ENCODE results near the gene HOXB4. TPM values are rescaled to one million over a fixed set of nuclear protein-coding genes. Genes with fewer than 3 reads are reported as not detected.

Gene HOXB4
- polyA plus RNA-seq, 1 experiment, result 5.8 TPM

DNA sequence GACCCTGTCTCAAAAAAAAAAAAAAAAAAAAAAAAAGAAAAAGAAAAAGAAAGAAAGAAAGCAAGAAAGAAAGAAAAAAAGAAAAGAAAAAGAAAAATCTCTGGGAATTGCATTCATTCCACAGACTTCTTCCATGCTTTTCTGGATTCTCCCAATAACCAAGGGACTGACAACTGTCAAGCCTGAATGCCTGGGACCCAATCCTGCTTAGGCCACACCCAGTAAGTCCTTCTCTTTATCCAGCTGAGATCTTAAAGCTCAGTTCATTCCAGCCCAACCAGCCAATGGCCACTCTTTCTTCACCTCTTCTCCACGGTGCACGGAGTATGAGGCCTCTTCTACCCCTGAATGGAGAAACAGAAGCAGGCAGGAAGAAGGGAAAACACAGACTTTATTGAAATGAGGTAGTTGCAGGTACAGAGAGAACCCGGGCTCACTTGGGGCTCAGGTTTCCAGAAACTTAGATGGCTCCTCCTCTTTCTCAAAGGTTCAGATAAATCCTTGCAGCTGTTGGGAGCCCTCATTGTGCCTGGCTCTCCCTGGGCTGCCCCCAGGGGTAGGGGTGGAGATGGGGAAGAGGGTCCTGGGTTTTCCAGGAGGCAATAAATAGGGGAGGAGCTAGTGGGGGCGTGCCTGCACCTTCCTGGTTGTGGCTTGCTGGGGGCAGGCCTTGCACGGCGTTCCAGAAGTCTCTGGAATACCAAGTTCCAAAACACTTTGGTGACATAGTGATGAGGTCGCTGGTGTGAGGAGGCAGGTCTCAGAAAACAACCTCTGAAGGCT is 49.8 kb downstream of the HOXB4 start:
- DNase-seq (ENCODE audit: low read depth, low spot score), result no peak
- H3K9me3 ChIP-seq (ENCODE audit: control insufficient read depth, insufficient read depth, low read length), result peaks cover 4% of the 10 kb centered on the region; the same call in 1 of the 2 replicates
- H3K4me3 ChIP-seq (ENCODE audit: low read depth, low read length), result no peak overlapping the region
- no peak for TF ChIP-seq CTCF (IDR thresholded peaks at IDR 0.05; ENCODE audit: low read depth, low read length)
- no peak overlapping the region for H3K27ac ChIP-seq (ENCODE audit: low read depth, low read length)
- H3K27me3 ChIP-seq (ENCODE audit: control insufficient read depth, insufficient read depth, low read length), result no peaks in the 10 kb centered on the region
- CTCF ChIA-PET, result no interaction called here
- POLR2A ChIA-PET, result no interaction called here

GRCh38 chr17:48527547-48527932 is 50.6 kb downstream of the HOXB4 start:
- DNase-seq (ENCODE audit: low read depth, low spot score), result no peak
- TF ChIP-seq CTCF (IDR thresholded peaks at IDR 0.05; ENCODE audit: low read depth, low read length), result no peak
- H3K9me3 ChIP-seq (ENCODE audit: control insufficient read depth, insufficient read depth, low read length), result peaks cover 4% of the 10 kb centered on the region; the same call in 1 of the 2 replicates
- no peak overlapping the region for H3K27ac ChIP-seq (ENCODE audit: low read depth, low read length)
- H3K27me3 ChIP-seq (ENCODE audit: control insufficient read depth, insufficient read depth, low read length), result no peaks in the 10 kb centered on the region
- ChIA-PET CTCF (no interaction called here), POLR2A (no interaction called here)
- no peak overlapping the region for H3K4me3 ChIP-seq (ENCODE audit: low read depth, low read length)

GRCh38 chr17:48526608-48527546 is 51.3 kb downstream of the HOXB4 start:
- no peak for DNase-seq (ENCODE audit: low read depth, low spot score)
- peaks cover 4% of the 10 kb centered on the region; the same call in 1 of the 2 replicates for H3K9me3 ChIP-seq (ENCODE audit: control insufficient read depth, insufficient read depth, low read length)
- no peak for TF ChIP-seq CTCF (IDR thresholded peaks at IDR 0.05; ENCODE audit: low read depth, low read length)
- POLR2A ChIA-PET, result no interaction called here
- H3K4me3 ChIP-seq (ENCODE audit: low read depth, low read length), result no peak overlapping the region
- H3K27ac ChIP-seq (ENCODE audit: low read depth, low read length), result no peak overlapping the region
- CTCF ChIA-PET, result no interaction called here
- H3K27me3 ChIP-seq (ENCODE audit: control insufficient read depth, insufficient read depth, low read length), result no peaks in the 10 kb centered on the region

Other genes starting within 250 kb of the HOXB4 start
- gene SKAP1, start 148.1 kb downstream of the HOXB4 start, polyA plus RNA-seq (2011; rRNA removed), result not detected in 2 replicates
- not detected in 2 replicates for gene HOXB1, start 47.3 kb downstream of the HOXB4 start, polyA plus RNA-seq (2011; rRNA removed)
- 16.3 and 17.9 TPM in 2 replicates for gene HOXB2, start 33.2 kb downstream of the HOXB4 start, polyA plus RNA-seq (2011; rRNA removed)
- gene HOXB3, start 11.9 kb upstream of the HOXB4 start, polyA plus RNA-seq (2011; rRNA removed), result 28.3 and 33.0 TPM in 2 replicates
- gene HOXB5, start 15.4 kb upstream of the HOXB4 start, polyA plus RNA-seq (2011; rRNA removed), result 9.4 and 9.8 TPM in 2 replicates
- gene HOXB6, start 26.6 kb upstream of the HOXB4 start, polyA plus RNA-seq (2011; rRNA removed), result 15.4 and 20.4 TPM in 2 replicates
- 10.1 and 11.3 TPM in 2 replicates for gene HOXB7, start 32.7 kb upstream of the HOXB4 start, polyA plus RNA-seq (2011; rRNA removed)
- gene HOXB8, start 36.9 kb upstream of the HOXB4 start, polyA plus RNA-seq (2011; rRNA removed), result 0.87 and 0.97 TPM in 2 replicates
- gene HOXB9, start 48.0 kb upstream of the HOXB4 start, polyA plus RNA-seq (2011; rRNA removed), result 0.02 TPM in 1 of 2 replicates, not detected in the other
- not detected in 2 replicates for gene PRAC1, start 144.2 kb upstream of the HOXB4 start, polyA plus RNA-seq (2011; rRNA removed)
- not detected in 2 replicates for gene PRAC2, start 144.8 kb upstream of the HOXB4 start, polyA plus RNA-seq (2011; rRNA removed)
- gene HOXB13, start 150.4 kb upstream of the HOXB4 start, polyA plus RNA-seq (2011; rRNA removed), result not detected in 2 replicates
- gene TTLL6, start 238.9 kb upstream of the HOXB4 start, polyA plus RNA-seq (2011; rRNA removed), result 0.04 and 0.06 TPM in 2 replicates